ENCODE data around the gene CHN1. TPM values are rescaled to one million over a fixed set of nuclear protein-coding genes. Genes with fewer than 3 reads are reported as not detected.

CHN1 gene, protein sequence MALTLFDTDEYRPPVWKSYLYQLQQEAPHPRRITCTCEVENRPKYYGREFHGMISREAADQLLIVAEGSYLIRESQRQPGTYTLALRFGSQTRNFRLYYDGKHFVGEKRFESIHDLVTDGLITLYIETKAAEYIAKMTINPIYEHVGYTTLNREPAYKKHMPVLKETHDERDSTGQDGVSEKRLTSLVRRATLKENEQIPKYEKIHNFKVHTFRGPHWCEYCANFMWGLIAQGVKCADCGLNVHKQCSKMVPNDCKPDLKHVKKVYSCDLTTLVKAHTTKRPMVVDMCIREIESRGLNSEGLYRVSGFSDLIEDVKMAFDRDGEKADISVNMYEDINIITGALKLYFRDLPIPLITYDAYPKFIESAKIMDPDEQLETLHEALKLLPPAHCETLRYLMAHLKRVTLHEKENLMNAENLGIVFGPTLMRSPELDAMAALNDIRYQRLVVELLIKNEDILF
- total RNA-seq = 22.7 and 27.3 TPM in 2 replicates

DNA sequence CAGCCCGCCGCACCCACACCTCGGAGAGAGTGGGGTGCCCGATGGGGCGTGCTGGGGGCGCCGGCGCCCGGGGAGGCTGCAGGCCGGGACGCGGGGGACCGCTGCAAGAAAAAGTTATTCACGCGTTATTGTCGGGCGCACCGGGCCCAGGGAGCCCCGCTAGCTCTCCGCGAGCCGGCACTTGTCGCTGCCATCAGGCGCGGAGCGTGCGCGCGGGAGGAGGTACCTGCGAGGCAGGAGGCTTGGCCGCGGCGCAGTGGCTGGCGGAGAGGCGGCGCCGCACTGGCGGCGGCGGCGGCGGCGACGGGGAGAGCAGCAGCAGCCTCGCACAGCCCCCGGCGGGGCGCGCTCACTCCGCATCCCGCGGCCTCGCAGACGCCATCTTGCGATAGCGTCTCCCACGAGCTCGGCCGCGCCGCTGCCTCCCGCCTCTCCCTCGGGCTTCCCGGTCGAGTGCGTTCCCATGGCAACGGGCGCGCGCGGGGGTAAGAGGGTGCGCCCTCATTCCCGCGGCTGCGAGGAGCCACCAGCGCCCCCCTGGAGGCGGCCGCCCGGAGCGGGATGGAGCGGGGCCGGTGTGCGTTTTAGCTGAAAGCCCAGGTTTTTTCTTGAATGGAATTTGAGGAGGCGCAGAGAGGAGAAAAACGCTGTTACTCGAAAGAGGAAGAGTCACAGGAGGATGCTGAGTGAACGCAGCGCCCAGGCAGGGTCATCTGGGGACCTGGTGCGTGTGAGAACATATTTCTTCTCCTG lies at the start of gene CHN1:
CHN1 (minus strand) TSS at position 402 of the 753 bp plus-strand sequence. CDS start 469 bp downstream, outside the sequence.

DNA sequence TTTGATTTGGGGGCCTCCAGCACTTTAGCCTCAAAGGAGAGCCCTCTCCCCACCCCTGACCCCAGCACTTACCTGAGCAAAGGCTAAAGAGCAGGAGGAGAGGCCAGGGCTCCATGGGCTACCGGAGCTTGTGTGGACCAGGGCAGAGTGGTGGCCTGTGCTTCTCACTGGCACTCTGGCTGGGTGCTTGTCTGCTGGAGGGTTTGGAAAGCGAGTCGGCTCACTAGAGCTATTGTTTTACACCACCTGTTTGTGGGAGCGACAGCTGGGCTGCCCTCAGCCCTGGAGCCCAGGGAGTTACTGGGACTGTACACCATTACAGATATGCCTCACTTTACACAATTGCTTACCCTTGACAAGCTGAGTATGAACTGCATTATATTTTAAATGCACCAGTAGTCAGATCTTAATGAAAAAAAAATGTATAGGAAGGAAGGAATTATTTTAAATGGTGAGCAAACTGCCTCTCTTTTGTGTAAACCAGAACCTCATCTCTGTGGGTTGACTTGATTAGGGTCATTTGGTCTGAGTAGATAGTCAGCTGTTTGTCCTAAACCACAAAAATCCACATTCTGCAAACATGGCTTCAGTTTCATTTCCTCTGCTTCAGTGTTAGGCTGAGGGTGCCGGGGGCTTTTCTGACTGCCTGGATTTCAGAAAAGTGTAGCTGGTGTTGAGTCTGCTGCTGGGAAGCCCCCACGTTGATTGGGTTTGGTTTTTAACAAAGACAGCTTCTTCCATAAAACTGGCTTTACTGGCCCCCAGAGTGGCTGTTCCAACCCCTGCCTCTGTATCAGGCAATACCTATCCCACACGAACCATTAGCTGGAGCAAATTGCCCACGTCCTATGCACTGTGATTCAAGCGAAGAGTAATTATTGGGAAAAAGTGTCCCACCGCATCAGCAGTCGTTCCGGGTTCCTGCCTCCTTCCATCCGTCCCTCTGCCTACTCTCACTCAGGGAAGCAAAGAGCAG lies 240.6 kb downstream of the CHN1 start, which contains the start of gene CHRNA1:
CHRNA1 (minus strand) TSS at position 193 of the 976 bp plus-strand sequence; CDS start at position 115, 78 bp downstream.

Small RNAs within 50 kb of the gene (small RNA-seq; reads per million reads assigned to genes)
- gene RNU6-1290P (not detected), gene RNU6-763P (not detected)

Other genes starting within 250 kb of the CHN1 start
- gene CHRNA1, start 240.9 kb downstream of the CHN1 start, total RNA-seq = 0.07 and 1.2 TPM in 2 replicates
- 92.8 and 95.3 TPM in 2 replicates for gene ATF2, start 162.8 kb upstream of the CHN1 start, total RNA-seq
- 169 and 214 TPM in 2 replicates for gene ATP5MC3, start 176.3 kb upstream of the CHN1 start, total RNA-seq